HG02973 (cell line): Measurements from ENCODE around the gene NPEPL1.

ENCODE experiments used
- ATAC-seq: cut with Tn5 transposase; IDR thresholded peaks from one replicate; pipeline ENCODE4 v1.9.1; 2021; ENCODE audit warnings: moderate library complexity; ENCODE audit not compliant: unreplicated experiment

The NPEPL1 gene

DNA sequence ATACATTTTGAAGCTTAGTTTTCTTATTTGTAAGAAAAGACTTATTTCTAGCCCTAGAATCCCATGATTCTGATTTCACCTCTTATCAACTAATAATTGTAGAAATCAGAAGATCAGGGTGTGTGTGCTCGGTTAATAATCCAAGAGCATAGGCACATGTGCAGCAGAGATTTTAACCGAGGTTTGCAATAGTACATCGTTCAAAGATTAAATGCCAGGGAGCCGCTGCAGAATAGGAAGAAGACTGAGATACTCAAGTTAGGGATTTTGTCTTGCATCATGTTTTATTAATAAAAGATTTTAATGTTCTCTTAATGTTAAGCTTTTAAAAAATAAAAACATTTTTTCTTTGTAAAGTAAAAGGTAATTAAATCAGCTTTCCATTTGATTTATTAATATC is 34.6 kb upstream of the NPEPL1 start:
- ATAC-seq: no peak

DNA sequence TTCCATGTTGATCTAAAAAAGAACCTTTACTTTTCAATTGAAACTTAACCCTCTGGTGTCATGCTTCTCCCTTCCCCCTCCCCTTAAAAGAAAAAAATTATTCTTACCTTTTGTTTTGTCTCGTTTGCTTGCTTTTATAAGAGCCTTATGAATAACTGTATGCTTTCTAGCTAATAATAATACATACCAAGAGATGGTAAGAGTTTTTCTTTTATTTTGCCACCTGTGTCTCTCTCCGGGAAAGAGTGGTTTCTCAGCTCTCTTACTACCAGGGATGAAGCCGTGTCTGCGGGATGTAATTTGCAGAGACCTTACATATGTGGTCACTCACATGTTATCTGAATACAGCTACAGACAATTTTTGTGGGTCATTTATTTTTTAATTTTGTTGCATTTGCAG is 33.8 kb upstream of the NPEPL1 start:
- ATAC-seq: no peak

GRCh38 chr20:58659841-58660240 is 32.8 kb upstream of the NPEPL1 start:
- no peak for ATAC-seq

GRCh38 chr20:58660855-58661597 is 31.6 kb upstream of the NPEPL1 start:
- no peak for ATAC-seq

GRCh38 chr20:58661598-58662473 is 30.8 kb upstream of the NPEPL1 start:
- ATAC-seq: no peak

- no peak for ATAC-seq
Observed at GRCh38 chr20:58664331-58664730, 28.3 kb upstream of the NPEPL1 start.

- no peak for ATAC-seq
Observed at GRCh38 chr20:58664883-58665282, 27.7 kb upstream of the NPEPL1 start.

- no peak for ATAC-seq
Observed at GRCh38 chr20:58665606-58666005, 27.0 kb upstream of the NPEPL1 start.

- ATAC-seq: no peak
Observed at GRCh38 chr20:58666702-58667101, 25.9 kb upstream of the NPEPL1 start.

DNA sequence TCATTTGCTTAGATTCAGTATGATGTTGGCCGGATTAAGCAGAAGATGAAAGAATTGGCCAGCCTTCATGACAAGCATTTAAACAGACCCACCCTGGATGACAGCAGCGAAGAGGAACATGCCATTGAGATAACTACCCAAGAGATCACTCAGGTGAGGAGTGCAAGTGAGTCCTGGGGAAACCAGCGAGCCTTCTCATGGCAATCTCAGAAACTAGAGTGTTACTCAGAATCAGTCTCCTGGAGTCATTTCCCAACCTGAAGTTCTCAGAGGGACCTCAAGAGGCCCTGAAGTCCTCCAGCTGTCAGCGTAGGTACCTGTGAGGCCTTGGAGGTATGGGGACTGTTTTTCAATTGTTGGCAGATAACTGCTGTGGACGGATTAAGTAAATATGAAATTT is 24.6 kb upstream of the NPEPL1 start:
- no peak for ATAC-seq

GRCh38 chr20:58668901-58669286 is 23.7 kb upstream of the NPEPL1 start:
- ATAC-seq: no peak

- no peak for ATAC-seq
Observed at GRCh38 chr20:58669287-58670006, 23.2 kb upstream of the NPEPL1 start.

GRCh38 chr20:58670102-58670501 is 22.5 kb upstream of the NPEPL1 start:
- no peak for ATAC-seq

GRCh38 chr20:58670659-58671058 is 21.9 kb upstream of the NPEPL1 start:
- ATAC-seq: no peak

- ATAC-seq: no peak
Observed at GRCh38 chr20:58673119-58673518, 19.5 kb upstream of the NPEPL1 start.

DNA sequence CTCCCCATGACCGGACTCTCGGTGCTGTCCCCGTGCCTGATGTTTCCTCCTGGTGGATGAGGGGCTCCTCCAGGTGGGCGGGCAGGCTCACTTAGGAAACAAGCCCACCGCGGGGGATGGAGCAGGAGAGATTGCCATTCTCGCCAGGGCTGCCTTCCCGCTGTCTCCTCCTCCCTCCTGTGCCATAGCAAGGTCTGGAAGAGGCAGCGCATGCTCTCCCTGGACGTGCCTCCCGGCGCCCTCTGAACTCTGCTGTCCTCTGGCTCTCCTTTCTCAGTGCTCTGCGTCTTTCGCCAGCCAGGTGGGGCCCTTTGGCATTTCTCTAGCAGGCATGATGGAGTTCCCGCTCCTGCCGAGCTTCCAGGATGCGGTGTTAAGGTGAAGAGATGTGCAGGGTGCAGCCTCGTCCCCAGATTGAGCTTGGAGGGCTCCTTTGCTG is 17.4 kb upstream of the NPEPL1 start:
- ATAC-seq: no peak

DNA sequence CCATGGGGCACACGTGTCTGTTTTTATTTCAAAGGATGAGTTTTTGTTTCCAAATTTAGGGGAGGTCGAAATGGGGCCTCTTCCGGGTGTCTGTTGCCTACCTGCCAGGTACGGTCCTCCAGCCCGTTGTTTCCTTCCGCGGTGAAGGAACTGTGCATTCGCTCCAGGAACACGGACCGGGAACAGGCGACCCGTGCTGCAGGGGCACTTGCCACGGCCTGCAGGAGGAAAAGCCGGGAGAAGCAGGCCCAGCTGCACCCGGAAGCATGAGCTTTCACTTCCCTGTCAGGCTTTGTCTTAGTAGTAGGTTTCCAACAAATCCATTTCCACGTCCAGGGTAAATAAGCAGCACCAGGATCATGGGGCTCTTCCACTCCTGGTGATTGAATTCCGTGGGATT is 17.0 kb upstream of the NPEPL1 start:
- ATAC-seq: no peak

- ATAC-seq: no peak
Observed at GRCh38 chr20:58676161-58676560, 16.4 kb upstream of the NPEPL1 start.

- ATAC-seq: no peak
Observed at GRCh38 chr20:58677079-58677604, 15.5 kb upstream of the NPEPL1 start.

GRCh38 chr20:58677808-58678207 is 14.8 kb upstream of the NPEPL1 start:
- ATAC-seq: no peak

DNA sequence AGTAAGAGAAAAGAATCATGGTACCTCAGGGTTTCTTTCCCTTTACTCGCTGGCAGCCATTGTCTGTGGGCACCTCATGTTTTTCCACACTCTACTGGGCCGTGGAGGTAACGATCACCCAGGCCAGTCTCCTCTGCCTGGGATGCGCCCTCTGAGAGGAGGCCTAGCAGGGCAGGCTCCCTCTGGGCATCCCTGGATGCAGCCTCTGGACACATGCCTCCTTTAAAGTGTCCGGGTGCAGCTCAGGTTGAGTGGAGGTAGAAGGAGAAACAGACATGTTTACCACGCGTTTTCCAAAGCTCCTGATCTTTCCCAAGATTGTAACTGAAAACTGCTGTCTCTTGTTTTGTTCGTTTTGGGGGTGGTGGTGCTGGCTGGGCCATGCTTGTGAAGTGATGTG is 13.8 kb upstream of the NPEPL1 start:
- no peak for ATAC-seq
